BJ (cell line): Measurements from ENCODE around the gene SLC32A1. TPM values are rescaled to one million over a fixed set of nuclear protein-coding genes. Genes with fewer than 3 reads are reported as not detected.

Experiments
- CTCF ChIA-PET: fragments of 350-600 bp; formaldehyde crosslinking; extraction: SDS; loops from one replicate; lab custom pipeline; 2021; ENCODE audit warnings: antibody characterized with exemption, inconsistent platforms; lab: Yijun Ruan, JAX
- POLR2A ChIA-PET: fragments of 300-600 bp; sonication (Branson Sonifier 250); formaldehyde crosslinking; extraction: SDS; loops from one replicate; lab custom pipeline; 2021; ENCODE audit warnings: antibody characterized with exemption; lab: Charles Lee
- DNase-seq: peaks from one replicate; pipeline ENCODE4 v3.0.0-alpha.2; 2011; ENCODE audit warnings: low read depth
- H3K27me3 ChIP-seq: 2 replicates; pipeline ENCODE4 v1.6.0; 2011; ENCODE audit warnings: low read length; ENCODE audit not compliant: control insufficient read depth, insufficient read depth
- H3K36me3 ChIP-seq: 2 replicates; pipeline ENCODE4 v1.5.1; 2011; ENCODE audit warnings: low read length; ENCODE audit not compliant: control insufficient read depth, insufficient read depth
- H3K4me3 ChIP-seq: 2 replicates; pipeline ENCODE4 v1.5.1; 2011; ENCODE audit warnings: low read depth, mild to moderate bottlenecking, control low read depth, low read length
- polyA plus RNA-seq: library from polyadenylated mRNA; depleted of rRNA; stranded (reverse); fragments of >200 nt; gene quantifications from 2 replicates; pipeline ENCODE4 v1.2.3, GENCODE V29; 2011
- TF ChIP-seq, protein P1 (sequence below): IDR thresholded peaks from 2 replicates; pipeline ENCODE4 v1.5.1; 2011; ENCODE audit warnings: low read depth, mild to moderate bottlenecking, control low read depth, inconsistent platforms, low read length, moderate library complexity; ENCODE audit not compliant: insufficient read depth

The SLC32A1 gene
- polyA plus RNA-seq, 1 experiment, result not detected

- peaks cover 5% of the 10 kb centered on the region for H3K27me3 ChIP-seq
- H3K4me3 ChIP-seq, result no peak overlapping the region
- no peaks in the 10 kb centered on the region for H3K36me3 ChIP-seq
- ChIA-PET CTCF (interaction anchor here (3.0 kb wide), 1 partner anchor 14 kb away, joined by 14 read pairs; no protein-coding TSS in a partner anchor), POLR2A (no interaction called here)
- no peak for DNase-seq
- TF ChIP-seq, protein P1, sequence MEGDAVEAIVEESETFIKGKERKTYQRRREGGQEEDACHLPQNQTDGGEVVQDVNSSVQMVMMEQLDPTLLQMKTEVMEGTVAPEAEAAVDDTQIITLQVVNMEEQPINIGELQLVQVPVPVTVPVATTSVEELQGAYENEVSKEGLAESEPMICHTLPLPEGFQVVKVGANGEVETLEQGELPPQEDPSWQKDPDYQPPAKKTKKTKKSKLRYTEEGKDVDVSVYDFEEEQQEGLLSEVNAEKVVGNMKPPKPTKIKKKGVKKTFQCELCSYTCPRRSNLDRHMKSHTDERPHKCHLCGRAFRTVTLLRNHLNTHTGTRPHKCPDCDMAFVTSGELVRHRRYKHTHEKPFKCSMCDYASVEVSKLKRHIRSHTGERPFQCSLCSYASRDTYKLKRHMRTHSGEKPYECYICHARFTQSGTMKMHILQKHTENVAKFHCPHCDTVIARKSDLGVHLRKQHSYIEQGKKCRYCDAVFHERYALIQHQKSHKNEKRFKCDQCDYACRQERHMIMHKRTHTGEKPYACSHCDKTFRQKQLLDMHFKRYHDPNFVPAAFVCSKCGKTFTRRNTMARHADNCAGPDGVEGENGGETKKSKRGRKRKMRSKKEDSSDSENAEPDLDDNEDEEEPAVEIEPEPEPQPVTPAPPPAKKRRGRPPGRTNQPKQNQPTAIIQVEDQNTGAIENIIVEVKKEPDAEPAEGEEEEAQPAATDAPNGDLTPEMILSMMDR, result no peak
These were observed 21.5 kb downstream of the SLC32A1 start for GRCh38 chr20:38745757-38746156.

- CTCF ChIA-PET, result interaction anchor here (0.6 to 6.7 kb wide), 5 partner anchors 15 to 327 kb away, joined by 3 to 88 read pairs (median 3); no protein-coding TSS in a partner anchor
- TF ChIP-seq, protein P1, result no peak
- Histone ChIP-seq H3K4me3 (peak overlapping the region; percentile 63), H3K36me3 (0 out of 2 replicates have a peak, but pooled peaks cover 2% of the 10 kb centered on the region), H3K27me3 (peaks cover 2% of the 10 kb centered on the region)
- POLR2A ChIA-PET, result no interaction called here
- no peak for DNase-seq
These were observed 23.3 kb downstream of the SLC32A1 start for GRCh38 chr20:38747495-38748096.

DNA sequence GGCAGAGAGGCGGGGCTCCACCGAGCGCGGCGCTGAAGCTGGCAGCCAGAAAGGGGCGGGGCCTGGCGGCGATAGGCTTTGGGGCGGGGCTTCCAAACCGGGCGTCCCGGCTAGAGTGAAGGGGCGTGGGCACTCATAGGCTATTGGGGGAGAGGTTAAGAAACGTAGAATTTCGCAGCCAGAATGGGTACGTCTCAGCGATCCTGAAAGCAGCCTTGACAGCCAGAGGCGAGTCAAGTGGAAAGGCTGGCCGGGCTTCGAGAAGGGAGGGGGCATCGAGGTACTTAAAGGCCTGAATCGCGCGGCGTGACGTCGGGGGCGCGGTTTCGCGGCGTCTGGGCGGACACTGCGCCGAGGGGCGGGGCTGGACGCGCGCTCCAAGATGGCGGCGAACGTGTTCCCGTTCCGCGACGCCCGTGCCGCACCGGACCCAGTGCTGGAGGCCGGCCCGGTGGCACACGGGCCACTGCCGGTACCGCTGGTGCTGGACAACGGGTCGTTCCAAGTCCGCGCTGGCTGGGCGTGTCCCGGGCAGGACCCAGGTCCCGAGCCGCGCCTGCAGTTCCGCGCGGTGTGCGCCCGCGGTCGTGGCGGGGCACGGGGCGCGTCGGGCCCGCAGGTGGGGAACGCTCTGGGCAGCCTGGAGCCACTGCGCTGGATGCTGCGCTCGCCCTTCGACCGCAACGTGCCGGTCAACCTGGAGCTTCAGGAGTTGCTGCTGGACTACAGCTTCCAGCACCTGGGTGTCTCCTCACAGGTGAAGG lies 24.0 kb downstream of the SLC32A1 start, which contains the start of gene ACTR5:
TSS of gene ACTR5 (plus strand) at position 364 of the 764 bp plus-strand sequence. CDS start at position 383, 19 bp downstream.
- DNase-seq, result peak; percentile 46
- Histone ChIP-seq H3K36me3 (0 out of 2 replicates have a peak, but pooled peaks cover 2% of the 10 kb centered on the region), H3K27me3 (peaks cover 2% of the 10 kb centered on the region), H3K4me3 (peak within 1 kb of the TSS; percentile 63)
- POLR2A ChIA-PET, result no interaction called here
- CTCF ChIA-PET, result interaction anchor here (0.7 to 6.7 kb wide), 6 partner anchors 16 to 300 kb away, joined by 3 to 88 read pairs (median 3); no protein-coding TSS in a partner anchor
- TF ChIP-seq, protein P1, result no peak

GRCh38 chr20:38748861-38749149 lies 24.5 kb downstream of the SLC32A1 start:
- POLR2A ChIA-PET, result interaction anchor here (0.6 kb wide), 1 partner anchor 633 kb away, joined by 3 read pairs; no protein-coding TSS in a partner anchor
- DNase-seq, result no peak
- CTCF ChIA-PET, result interaction anchor here (1.0 to 6.7 kb wide), 3 partner anchors 101 to 115 kb away, joined by 3 to 88 read pairs (median 5); no protein-coding TSS in a partner anchor
- TF ChIP-seq, protein P1, result no peak
- Histone ChIP-seq H3K27me3 (no peaks in the 10 kb centered on the region; the same call in 1 of the 2 replicates), H3K4me3 (peak overlapping the region; percentile 63), H3K36me3 (0 out of 2 replicates have a peak, but pooled peaks cover 2% of the 10 kb centered on the region)
